NCI-H146 treated with DMSO at 0.1 percent for 48 hours (cell line): ENCODE measurements around the gene DNAJB13.
A peak's percentile ranks its signal among the peaks of the same experiment; 100 is the strongest.
"Not testable (repeated sequence)": the region's sequence is repeated elsewhere in the genome, so short reads cannot be mapped to it uniquely, and the experiment has no call there.

ENCODE experiments used
- DNase-seq: peaks from one replicate; lab custom pipeline; 2025; ENCODE audit not compliant: unreplicated experiment; lab: John Stamatoyannopoulos, UW

The DNAJB13 gene

DNA sequence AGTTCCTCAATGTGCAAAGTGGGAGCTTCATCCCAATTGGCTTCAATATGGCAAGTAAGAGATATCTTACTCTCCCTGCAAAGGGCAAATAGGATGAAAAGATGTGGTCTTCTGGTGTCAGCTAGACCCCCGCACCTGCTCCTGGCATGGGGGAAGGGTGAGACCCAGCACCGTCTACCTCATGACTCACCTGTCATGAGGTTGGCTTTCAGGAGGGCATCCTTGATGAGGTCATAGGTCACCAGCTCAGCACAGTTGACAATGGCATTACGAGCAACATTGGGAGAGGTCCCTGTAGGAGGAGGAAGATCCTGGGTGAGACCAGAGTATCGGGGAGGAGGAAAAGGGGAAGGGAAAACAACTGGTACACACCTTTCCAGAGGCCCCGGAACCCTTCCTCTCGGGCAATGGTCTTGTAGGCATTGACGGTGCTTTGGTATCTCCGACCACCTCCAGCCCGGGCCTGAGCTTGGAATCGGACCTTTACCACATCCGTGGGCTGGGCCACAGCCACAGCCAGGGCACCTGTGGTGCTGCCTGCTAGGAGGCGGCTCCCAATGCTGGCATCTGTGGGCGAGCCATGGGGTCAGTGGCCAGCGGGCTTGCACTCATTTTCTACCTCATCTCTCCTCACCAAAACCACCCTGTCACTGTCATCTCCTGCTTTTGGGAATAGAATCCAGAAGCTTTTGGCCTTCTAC is 25.8 kb downstream of the DNAJB13 start:
- no peak for DNase-seq

DNA sequence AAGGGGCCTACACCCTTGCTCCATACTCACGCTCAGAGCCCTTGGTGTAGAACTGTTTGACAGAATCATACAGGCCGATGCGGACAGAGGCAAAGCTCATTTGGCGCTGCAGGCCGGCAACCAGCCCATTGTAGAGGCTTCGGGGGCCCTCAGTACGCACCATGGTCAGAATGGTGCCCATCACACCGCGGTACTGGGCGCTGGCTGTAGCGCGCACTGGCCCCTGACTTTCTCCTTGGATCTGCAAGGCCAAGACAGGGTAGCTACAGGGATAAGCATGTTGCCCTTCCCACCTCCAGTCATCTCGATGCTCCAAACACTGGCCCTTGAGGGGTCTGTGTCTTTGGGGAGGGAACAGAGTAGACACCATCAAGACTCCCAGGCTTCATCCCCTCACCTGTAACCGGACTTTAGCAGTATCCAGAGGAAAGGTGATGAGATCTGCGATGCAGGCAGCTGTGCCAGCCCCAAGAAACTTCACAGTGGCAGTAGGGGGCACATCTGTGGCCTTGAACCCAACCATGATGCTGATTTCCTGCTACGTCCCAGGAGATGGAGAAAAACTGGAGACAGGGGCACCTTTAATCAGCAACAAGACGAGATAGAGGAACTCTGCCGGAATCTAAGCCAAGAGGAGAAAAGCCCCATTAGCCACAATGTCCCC is 27.2 kb downstream of the DNAJB13 start:
- DNase-seq: no peak

DNA sequence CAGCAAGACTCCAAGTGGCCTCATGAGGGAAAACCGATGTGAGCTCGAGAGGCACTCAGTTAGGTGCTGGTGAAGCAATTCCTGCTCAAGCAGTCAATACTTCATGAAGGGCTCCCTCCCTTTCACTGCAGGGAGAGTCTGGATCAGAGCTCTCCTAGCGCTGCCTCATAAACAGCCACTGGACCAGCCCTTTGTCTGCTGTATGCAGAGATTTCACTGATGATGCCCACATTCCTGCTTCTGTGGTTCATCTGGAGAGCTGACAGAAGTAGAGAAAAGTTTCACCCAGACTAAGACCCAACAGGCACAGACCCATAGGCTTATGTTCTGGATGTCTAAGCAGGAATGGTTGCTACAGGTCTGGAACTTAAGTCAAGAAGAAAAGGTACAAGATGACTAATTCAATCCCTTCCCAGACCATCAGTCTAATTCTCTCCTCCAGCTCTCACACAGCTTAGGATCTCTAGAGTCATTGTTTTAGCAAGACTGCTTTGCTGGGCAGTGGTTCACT is 27.8 kb downstream of the DNAJB13 start:
- no peak for DNase-seq

DNA sequence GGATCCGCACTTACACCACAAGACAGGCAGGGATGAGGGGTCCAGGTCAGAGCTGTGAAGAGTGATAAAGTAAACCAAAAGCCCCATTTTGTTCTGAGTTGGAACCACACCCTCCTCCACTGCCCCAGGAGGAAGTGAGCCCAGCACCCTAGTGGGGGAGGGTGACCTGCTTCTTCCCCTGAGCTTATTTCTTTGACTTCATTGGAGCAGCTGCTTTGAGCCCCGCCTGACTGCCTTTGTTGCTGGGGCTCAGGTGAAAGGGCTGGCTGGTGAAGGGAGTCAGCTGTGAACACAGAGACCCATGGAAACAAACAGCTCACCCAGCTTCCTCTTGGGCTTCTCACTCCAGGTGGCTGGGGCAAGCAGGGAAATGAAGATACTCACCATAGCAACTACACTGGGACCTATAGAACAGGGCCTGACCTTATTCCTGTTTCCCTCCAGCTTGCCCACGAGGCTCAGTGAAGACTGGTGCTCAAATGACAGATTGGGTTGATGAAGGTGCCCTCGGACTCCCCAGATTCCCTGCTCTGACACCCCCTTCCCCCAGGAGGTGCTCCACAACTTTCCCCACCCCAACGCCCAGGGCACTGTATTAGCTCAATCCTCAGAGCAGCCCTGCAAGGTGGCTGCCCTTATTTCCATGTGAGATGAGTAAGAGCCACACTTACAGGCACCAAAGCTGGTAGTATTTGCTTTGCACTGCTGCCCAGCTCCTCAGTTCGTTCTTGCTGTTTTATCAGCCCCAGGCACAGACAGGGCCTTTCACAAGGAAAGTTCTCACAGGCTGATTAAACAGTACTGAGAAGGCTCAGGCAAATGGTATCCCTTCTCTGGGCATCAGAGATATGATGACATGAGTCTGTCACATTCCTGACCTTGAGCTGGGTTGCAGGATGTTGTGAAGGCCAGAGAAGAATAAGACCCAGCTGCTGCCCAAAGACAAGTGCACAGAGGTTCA is 29.5 kb downstream of the DNAJB13 start:
- peak; percentile 92 for DNase-seq

DNA sequence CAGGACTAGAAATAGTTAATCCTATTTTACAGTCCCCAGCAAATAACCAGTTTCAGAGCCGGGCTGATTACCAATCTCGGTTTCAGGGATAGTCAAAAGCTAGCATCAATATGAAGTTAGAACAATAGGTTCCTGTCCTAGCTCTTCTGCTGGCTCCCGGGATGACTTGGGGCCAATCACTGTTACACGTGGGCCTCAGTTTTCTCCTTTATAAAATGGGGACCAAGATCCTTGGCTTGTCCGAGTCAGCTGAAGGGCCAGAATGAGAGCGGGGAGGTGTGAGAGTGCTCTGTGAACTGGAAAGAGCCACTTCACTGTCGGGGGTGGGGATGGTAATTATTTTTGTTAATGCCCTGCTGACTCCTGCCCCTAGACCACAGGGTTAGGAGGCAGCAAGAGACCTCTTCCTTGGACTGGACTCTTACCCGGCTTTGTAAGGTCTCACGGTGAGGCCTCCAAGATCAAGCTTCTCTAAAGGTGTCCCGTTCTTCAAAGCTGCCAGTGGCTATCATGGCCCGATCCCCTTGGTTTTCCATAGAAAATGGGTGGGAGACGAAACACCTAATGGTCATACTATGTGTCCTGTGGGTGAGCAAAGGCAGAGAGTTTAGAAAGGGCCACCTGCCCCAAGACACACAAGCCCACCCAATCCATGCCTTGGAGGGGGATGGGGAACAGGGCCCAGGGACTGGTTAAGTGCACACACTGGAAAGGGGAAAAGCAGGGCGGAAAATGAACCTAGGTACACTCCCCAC is 30.4 kb downstream of the DNAJB13 start:
- DNase-seq: no peak

DNA sequence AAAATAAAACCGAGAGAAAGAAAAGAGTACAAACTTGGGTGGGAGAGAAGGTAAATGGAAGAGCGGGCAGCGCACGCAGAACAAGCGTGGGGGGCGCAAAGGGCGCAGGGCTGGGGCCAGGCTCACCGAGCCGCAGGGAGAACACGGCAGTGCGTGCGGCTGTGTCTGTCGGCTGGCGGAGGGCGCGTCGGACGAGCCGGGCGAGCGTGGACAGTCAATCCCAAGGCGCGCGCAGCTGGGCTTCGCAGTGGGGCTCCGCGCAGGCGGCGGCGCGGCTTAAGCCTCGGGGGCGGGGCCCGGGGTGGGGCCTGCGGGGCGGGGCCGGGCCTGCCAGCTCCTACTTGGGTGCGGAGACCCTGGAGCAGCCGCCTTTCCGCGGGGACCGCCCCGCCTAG is 31.8 kb downstream of the DNAJB13 start, which contains the start of gene UCP2:
TSS of gene UCP2 (minus strand) at position 249 of the 395 bp plus-strand sequence. CDS start 4,465 bp downstream, outside the sequence.
- peak; percentile 87 for DNase-seq

DNA sequence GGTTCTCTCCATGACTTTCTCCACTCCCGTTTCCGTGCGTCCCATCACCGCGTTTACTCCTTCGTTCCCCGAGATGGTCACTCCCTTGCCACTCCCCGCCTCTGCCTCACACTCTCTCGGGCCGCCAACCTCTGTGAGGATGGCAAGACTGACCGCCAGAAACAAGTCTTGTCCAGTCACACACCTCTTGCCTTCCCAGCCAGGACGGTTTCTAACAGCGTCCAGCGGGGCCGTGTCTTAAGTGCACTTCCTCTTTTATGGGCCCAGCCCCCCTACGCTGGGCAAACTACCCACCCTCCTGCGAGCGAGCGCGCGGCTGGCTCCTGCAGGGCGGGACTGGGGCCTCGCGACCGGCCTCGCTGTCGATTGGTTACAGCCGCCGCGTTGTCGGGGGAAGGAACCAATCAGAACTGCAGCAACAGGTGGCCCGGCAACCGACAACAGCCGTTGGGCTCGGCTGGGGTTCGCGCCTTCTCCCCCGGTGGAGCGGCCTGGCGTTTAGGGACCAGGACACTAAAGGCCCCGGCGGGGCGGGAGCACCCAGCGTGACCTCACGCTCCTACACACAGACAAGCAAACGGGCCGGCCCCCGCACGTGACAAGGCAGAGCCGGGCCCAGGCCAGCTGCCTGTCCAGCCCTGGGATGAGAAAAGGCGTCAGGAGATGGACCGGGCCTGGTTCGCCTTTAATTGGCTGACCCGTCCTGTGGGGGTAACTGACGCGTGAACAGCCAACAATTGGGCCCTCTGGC is 32.3 kb downstream of the DNAJB13 start:
- DNase-seq: peak; percentile 95

DNA sequence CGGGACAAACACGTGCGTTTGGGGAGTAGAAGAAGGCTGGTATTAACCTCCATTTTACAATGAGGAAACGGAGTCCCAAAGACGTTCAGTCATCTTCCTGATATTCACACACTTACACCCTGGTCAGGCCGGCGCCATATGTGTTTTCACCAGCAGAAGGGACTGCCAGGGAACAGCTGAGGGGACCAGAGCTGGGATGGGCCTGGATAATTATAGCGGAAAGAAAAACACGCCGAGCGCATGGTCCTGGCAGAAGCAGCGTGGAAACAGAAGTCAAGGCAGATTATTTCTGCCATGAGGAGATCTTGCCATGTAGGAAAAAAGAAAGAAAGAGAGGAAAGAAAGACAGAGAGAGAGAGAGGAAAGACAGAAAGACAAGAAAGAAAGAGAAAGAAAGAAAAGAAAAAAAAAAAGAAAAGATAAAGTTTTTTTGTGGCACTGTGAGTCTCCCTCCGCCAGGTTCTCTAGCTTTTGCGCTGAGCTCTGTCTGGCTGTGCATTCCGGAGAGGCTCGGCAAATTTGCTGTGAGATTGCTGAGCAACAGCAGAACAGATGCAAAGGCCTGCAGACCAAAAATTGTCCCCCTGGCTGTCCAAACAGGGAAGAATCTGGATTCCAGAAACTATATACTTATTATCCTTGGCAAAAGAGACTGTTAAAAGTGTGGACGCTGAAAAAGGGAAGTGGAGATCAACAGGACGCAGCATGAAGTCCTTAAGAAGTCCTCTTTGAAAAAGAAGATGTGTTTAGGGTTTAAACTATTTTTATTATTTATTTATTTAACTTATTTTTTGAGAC is 33.1 kb downstream of the DNAJB13 start:
- DNase-seq: peak; percentile 69

DNA sequence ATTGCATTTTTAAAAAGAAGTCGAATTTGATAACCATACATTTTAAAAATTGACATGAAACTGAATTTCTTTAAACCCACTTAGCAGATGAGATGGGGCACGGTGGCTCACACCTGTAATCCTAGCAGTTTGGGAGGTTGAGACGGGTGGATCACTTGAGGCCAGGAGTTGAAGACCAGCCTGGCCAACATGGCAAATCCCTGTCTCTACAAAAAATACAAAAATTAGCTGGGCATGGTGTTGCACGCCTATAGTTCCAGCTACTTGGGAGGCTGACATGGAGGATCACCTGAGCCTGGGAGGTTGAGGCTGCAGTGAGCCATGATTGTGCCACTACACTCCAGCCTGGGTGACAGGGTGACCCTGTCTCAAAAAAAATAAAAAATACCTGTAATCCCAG is 34.8 kb downstream of the DNAJB13 start:
- not testable (repeated sequence) for DNase-seq

DNA sequence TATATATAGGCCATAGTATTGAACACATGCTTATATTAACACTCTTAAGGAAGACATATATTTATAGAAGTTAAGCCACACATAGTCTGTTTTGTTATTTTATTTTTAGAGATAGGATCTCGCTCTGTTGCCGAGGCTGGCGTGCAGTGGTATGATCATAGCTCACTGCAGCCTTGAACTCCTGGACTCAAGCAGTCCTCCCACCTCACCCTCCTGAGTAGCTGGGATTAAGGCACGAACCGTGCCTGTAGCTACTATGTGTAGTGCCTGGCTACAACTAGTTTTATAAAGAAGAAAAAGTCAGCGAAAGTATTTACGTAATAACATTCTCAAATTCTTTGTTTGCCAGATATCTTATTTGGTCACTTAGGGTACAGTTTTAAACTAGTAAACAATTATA is 37.4 kb downstream of the DNAJB13 start:
- no peak for DNase-seq

DNA sequence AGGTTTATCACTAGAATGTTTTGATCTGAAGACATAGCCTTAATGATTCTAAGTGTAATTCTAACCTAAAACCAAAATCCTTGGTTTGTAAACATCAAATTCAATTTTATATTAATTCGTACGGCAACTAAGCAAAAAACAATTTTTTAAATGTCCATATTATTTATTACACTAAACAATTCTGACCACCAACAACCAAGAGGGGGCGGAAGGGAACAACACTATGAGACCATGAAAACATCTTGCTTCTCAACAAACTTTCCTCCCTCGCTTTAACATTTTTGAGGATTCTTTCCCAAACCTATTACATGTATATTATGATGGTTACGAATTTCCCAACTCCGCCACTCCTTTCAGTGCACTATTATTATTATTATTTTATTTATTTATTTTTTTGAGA is 38.3 kb downstream of the DNAJB13 start:
- DNase-seq: no peak

DNA sequence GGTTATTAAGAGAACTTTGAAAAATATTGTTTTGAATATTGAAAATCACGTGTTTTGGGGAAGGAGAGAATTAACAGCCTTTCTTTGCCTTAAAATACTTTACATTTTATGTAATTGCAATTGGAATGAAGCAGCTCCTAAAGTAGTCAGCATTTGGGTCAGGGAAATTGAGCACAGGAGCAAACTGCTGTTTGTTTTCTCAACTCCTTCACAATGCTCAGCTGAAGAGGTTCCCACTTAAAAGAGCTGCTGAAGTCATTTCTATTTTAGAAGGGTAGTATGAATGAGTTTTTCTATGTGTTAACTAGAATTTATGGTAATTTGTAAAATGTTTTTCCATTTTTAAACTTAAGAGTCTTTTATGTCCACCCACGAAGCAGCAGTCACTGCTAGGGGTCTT is 39.9 kb downstream of the DNAJB13 start:
- no peak for DNase-seq

DNA sequence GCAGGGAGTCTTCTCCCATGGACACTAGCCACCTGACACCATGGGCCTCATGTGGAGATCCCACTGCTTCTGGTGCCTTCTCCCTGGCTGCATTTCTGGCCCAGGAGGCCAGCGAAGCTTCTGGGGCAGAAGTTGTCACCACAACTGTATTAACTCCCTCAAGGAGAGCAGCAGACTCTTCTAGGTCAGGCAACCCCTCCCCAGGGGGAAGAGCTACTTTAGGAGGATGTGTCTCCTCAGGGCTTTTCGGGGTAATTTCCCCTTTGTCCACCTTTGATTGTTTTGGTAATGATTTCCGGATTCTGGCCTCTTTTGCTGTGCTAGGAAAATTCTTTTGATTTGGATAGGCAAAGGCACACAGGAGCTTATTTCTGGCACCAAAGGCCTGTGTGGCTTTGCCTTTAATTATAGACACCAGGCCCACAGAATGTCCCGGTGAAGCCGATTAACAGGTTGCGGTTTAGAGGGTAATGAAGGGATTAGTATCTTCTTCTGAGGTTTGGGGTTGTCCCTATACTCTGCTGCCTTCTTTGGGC is 40.7 kb downstream of the DNAJB13 start:
- DNase-seq: no peak

DNA sequence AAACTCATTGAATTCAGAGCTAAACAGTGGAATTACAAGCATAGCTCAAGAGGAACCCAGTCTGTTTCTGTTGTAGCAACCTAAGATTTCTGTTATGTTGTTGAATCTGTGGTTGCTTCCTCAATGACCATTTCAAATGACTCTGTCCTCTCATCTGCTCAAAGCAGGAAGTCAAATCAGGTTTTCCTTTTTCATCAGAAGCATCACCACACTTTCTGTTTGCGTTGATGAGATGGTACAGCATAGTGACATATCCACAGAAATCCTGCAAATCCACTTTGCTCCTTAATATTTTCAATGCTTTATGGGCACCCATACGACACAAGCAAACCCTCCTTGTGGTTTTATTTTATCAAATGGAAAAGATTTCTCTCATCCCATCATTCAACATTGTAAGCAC is 44.4 kb downstream of the DNAJB13 start:
- DNase-seq: no peak

DNA sequence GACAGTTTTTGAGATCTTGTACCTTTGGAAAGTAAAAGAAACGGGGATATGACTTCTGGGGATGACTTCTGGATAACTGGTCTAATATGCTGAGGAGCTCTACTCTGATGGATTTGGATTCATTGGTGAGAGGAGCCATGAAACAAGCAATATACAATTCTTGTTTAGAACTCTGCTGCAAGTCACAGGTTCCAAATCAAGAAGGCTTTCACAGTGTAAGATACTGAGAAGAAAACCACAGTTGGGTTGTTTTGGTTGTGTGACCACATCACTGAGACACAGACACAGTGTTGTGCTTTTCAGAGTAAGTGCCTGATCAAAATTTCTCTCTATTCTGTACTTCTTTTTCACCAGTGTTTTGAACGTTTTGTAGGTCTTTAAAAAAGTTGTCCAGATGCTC is 44.9 kb downstream of the DNAJB13 start:
- DNase-seq: no peak

DNA sequence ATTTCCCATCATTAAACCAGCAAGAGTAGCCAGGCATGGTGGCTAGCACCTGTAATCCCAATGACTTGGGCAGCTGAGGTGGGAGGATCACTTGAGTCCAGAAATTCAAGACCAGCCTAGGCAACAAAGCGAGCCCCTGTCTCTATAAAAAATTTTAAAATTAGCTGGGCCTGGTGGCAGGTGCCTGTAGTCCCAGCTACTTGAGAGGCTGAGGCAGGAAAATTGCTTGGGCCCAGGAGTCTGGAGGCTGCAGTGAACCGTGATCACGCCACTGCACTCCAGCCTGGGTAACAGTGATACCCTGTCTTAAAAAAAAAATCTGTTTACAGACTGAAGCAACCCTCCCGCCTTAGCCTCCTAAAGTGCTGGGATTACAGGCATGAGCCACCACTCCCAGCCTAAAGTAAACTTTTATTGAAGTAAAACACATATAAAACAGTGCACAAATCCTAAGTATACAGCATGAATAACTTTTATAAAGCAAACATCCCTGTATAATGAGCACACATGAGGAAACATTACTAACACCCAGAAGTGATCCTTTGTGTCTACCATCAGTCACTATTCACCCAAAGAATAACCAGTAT is 45.4 kb downstream of the DNAJB13 start:
- DNase-seq: no peak

DNA sequence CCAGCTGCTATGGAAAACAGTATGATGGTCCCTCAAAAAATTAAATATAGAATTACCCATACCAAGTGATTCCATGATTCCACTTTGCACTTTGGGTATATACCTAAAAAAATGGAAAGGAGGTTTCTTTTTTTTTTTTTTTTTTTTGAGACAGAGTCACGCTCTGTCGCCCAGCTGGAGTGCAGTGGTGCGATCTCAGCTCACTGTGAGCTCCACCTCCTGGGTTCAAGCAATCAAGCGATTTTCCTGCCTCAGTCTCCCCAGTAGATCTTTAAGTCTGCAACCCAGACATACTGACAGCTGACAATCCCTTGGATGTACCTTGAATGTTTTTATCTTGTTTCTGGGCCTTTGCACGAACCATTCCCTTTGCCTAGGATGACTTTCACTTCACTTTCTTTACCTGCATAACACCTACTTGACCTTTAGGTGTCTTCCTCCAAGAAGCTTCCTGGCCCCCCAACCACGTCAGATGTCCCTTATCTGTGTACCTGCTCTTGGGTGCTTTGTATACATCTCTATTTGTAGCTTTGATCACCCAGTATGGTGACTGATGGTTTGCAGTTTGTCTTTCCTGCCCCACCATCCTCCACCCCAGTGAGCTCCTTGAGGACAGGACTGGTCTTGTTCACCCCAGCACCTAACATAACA is 46.4 kb downstream of the DNAJB13 start:
- no peak for DNase-seq
